GM19239 (cell line): ENCODE measurements around the gene CACNA2D3.

Source experiments
- DNase-seq: peaks from one replicate; pipeline ENCODE4 v3.0.0; 2011; ENCODE audit warnings: low spot score; ENCODE audit not compliant: insufficient read length
- FAIRE-seq: peaks from 2 replicates; lab custom pipeline; 2011; peaks lifted over from hg19 to GRCh38; lab: Jason Lieb, UNC

Gene CACNA2D3

DNA sequence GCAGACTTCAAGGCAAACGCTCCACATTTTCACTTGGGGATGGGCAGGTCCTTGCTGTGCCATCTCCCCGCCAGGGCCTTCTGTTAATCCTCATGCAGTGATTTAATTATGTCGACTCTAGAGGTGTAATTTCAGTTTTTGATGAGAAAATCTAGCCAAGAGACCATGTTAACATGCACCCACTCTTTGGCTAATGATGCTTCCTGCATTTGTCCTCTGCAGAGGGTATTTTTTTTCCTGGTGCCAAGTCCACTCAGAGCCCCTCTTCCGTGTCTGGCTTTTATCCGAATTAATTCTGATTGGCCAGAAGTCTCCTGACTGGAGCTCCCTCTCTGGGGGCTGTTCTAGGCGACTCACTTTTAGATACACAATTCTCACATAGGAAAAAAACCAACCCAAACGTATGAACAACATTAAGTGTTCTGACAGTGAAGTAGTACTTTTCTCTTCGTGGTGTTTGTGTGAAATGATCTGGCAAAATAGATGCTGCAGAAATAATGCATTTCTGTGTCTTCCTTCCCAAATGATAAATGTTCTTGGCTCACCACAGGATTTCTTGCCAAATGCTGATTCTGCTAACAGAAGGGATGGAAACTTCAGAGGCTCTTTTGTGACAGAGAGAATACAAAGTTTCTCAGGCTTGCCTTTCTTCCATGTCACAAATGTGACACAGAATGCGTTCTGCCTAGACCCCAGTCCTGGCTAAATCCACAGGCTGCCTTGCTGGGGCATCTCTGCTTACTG lies 190.0 kb downstream of the CACNA2D3 start:
- FAIRE-seq (no peak), DNase-seq (no peak)

DNA sequence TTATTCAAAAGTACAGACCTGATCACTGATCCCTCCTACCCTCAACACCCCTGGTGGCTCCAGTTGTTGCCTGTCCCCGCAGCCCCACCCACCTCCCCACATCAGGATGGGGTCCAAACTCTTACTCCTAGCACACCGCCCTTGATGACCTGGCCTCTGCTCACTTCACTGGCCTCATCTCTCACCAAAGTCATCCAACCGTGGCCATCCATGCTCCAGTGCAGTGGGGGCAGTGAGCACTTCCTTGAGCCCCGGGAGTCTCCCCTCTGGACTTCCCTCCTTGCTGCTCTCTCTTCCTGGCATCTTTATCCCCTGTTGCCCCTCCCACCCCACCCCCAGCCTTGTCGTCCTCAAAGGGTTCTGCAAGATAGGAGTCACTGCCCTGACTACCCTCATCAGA lies 191.1 kb downstream of the CACNA2D3 start:
- FAIRE-seq (no peak), DNase-seq (no peak)

DNA sequence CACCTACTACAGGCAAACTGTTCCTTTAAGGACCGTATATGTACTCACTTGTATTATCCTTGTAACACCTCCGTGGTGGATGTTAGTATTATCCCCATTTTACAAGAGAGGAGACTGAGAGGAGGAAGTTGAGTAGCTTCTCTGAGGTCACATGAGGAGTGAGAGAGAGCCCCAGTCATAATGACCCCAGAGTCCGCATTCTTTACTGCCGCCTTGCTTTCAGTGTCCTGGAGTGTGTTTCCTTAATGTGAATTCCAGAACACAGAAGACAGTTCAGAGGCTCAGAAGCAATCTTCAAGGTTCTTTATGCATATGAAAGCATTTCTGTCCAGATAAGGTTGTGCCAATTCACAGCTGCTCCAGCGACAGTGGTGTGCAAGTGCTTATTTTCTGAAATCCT lies 199.2 kb downstream of the CACNA2D3 start:
- DNase-seq (no peak), FAIRE-seq (no peak)

DNA sequence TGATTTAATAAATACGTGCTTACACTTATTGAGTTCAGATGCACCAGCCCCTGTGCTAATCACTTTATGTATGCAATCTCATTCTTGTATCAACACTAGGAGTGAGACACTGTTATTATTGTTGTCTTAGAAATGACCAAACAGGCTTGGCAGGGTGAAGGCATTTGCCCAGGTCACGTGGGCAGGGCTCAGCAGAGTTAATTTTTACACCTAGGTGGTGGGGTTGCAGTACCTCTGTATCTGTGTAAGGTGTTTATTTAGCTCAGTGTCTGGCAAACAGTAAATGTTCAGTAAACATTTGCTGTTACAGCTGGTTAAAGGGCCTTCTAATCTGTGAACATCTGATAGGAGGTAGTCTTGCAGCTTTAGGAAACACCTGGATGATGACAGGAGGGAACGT lies 200.0 kb downstream of the CACNA2D3 start:
- no peak for DNase-seq
- FAIRE-seq = no peak

DNA sequence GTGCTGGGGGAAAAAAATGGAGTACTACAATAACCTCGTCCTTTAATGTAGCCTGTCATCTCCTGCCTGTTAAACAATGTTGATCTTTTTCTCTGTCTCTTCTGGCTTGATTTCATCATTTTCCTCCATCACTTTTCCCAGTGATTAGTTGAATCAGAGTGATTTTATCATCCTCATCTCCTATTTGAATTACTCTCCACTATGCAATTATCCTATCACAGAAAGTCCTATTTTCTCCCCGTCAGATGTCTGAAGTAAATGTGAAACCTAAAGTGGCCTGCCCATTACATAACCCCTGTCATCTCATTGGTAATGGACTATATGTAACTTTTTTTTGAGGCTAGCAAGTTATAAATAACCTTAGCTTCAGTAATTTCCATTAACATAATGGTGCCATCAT lies 201.8 kb downstream of the CACNA2D3 start:
- FAIRE-seq (no peak), DNase-seq (no peak)

DNA sequence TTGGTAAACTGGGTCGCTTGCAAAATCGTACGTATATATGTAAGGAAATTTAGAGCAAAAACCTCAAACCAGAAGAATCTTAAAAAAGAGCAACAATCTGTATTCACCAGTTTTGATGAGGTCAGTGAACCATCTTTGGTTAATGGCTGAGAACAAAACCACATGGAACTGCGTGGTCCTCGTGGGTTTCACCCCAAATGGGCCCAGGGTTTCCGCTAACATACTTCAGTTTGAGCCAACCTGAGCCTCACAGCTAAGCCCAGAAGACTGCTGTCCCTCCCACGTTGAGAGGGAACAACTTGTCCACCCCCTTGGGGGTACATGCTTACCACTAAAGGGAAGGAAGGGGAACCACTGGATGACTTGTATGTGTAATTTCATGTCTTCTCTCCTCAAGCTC lies 204.6 kb downstream of the CACNA2D3 start:
- DNase-seq (no peak), FAIRE-seq (no peak)

DNA sequence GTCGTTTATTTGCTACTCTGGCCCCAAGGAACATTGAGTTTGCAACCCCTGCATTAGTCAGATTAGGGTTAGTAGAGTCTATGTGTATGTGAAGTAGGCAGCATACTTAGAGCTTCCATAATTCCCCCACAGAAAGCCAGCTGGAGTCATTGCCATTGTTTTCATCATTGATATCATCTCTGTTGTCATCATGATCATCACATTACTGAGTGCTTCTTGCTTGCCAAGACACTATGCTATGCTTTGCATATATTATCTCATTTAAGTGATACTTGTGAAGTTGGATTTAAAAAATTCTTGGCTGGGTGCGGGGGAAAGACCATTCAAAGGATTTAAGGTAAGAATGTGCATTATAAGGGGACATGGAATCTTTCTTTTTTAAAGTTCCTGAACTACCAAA lies 209.0 kb downstream of the CACNA2D3 start:
- FAIRE-seq (no peak), DNase-seq (no peak)

DNA sequence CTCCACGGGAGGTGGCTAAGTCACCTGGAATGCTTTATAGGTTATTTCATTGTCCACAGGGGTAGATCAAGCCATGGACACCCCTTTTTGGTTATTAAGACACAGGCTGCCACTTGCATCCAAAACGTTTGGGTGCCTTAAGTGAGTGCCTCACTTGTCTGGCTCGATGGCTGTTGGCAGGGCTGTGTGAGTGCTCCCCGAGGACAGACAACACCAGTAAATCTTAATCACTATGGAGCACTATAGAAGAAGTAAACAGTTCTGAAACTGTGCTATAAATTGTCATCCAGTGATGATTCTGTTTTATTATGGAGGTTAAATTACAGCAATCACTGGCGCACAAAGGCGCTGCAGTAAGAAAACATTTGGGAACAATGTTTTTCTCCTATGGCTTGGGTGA lies 215.5 kb downstream of the CACNA2D3 start:
- FAIRE-seq = no peak
- DNase-seq = no peak

DNA sequence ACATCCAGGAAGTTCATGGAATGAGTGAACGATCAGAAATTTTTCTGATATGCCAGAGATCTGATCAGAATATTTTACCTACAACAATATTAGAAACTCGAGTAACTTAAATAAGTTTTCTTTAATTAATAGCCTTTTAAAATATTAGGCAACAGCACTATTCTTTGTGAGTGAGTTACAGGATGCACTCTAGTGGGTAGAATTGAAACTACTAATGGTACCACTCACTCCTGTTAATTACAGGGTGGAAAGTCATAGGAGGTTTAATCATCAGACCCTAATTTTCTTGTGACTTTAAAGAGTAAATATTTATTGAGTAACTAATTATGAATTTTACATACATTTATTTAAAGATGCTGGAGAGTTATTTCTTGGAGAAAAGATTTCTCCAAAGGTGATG lies 217.3 kb downstream of the CACNA2D3 start:
- FAIRE-seq = no peak
- no peak for DNase-seq

DNA sequence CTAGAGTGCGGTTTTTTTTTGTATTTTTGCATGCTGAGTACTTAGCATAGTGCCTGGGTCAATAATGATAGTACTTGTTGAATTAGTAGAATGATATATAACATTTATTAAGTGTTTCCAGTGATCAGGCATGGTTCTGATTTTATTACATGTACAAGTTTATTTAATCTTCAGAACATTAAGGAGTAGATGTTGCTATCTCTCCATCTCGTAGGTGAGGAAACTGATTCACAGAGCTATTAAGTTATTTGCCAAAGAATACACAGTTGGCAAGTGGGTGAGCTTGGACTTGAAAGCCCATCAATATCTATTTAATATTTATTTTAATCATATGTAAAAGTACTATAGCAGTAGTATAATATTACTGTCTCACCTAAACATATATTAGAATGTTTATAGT lies 219.5 kb downstream of the CACNA2D3 start:
- DNase-seq (no peak), FAIRE-seq (no peak)

DNA sequence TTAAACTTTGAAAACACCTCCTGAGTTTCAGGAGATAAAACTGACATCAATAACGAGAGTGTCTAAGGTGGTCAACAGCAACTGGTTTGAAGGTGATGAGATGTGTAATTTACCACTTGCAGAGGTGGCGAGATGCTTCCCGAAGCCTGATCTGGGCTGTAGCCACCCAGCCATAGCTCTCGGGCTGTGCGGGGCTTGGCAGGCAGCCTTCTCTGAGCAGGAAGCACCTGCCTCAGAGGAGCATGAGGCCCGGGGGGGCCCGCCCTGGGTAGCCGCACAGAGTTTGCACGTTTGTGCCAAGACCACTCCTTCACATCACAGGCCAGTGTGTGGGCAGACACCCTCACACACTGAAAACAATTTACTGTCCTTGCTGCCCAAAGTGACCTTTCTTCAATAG lies 220.3 kb downstream of the CACNA2D3 start:
- FAIRE-seq (no peak), DNase-seq (no peak)

DNA sequence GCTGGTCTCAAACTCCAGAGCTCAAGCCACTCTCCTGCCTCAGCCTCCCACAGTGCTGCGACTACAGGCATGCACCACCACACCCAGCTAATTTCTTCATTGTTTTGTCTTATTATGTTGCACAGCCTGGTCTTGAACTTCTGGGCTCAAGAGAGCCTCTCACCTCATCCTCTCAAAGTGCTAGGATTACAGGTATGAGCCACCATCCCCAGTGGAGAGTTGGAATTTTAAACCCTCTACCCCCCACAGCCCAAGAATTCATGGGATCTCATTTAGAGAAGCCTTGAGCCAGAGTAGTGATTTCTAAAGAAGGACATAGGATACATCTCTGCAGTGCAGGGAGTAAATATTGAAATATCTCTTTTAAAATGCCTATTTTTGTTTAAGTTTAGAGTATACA lies 221.1 kb downstream of the CACNA2D3 start:
- FAIRE-seq = no peak
- no peak for DNase-seq

DNA sequence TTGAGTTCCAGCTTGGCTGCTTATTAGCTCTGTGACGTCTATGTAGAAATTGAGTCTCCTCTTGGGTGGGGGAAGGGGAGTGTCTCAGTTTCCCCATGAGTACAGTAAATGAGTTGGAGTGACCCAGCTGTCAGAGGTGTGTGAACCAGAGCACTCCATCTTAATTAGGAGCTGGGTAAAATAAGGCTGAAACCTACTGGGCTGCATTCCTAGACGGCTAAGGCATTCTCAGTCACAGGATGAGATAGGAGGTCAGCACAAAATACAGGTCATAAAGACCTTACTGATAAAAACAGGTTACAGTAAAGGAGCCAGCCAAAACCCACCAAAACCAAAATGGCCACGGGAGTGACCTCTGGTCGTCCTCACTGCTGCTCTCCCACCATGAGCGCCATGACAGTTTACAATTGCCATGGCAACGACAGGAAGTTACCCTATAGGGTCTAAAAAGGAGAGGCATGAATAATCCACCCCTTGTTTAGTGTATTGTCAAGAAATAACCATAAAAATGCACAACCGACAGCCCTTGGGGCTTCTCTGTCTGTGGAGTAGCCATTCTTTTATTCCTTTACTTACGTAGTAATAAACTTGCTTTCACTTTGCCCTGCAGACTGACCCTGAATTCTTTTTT lies 222.4 kb downstream of the CACNA2D3 start:
- no peak for FAIRE-seq

DNA sequence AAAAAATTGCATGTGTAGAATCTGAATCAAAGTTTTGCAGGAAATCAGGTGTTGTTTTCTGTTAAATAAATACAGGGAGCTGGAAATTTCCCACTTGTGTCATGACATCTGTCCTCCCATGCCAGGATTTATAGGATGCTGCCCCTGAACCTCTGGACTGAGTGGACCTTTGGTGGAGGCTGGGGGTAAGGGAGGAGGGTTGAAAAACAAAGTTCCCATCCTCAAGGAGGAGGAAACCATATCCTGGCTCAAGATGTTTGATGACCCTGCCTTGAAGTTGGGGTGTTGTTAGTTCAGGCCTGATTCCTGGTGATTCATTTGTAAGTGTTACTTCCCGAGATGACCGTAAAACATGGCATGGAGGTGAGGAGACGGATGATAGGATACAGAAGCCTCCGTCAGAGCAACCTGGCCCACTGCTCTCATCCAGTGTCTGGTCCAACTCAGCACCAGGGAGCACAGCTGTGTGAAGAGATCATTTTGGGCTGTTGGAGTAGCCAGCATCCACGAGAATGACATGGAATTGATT lies 223.6 kb downstream of the CACNA2D3 start:
- no peak for FAIRE-seq
- no peak for DNase-seq

More for the DNA sequence above, 222.4 kb downstream of the CACNA2D3 start:
- no peak for DNase-seq

DNA sequence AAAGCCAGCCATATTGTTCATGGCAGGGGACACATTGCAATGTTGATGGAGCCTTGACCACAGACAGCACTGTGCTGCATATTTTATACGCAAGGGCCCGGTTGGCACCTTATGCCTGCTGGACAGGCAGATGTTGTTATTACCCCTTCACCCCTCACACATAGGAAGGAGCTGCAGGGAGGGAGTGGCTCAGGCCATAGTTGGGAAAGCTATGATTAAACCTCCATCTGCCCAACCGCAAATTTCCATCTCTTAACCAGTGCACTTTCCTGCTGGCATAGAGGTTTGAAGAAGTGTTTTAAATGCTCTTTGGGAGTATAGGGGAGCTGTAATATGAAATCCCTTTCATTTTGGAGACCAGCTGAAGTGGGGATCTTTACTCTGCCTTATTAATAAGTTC lies 224.7 kb downstream of the CACNA2D3 start:
- DNase-seq (no peak), FAIRE-seq (no peak)

DNA sequence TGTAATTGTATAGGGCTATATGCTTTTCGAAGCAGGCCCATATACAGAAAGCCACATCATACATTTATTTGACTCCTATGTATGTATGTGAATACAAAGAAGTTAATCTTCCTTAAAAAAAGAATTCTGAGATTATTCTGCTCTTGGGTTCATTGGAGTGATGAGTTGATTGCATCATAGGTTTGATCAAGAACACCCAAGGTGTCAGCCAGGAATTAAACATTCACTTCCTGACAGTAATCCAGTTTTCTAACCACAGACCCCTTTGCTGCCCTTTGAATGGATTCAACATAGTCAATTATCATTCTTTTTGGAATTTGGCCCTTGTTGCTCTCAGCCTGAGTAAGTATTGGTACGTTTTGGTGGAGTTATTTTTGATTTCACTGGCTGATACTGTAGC lies 225.6 kb downstream of the CACNA2D3 start:
- no peak for DNase-seq
- no peak for FAIRE-seq

DNA sequence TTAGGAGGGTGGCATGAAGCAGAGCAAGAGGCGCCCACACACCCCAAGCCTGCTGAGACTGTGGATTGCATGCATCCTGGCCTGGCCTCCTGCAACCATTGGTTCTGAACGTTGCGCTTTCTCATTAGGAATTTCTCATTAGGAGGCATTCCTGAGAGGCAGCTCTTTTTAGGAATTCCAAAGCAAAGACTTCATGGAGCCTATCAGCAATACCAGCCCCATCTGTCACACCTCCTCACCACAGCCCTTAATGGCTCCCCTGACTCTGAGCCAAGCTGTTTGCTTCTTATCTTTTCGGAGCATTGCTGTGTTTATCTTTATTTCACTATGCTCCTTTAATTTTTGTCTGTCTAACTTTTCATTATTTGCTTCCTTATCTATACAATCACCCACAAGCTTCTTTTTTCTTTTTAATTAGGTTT lies 226.9 kb downstream of the CACNA2D3 start:
- FAIRE-seq = no peak
- DNase-seq = no peak

DNA sequence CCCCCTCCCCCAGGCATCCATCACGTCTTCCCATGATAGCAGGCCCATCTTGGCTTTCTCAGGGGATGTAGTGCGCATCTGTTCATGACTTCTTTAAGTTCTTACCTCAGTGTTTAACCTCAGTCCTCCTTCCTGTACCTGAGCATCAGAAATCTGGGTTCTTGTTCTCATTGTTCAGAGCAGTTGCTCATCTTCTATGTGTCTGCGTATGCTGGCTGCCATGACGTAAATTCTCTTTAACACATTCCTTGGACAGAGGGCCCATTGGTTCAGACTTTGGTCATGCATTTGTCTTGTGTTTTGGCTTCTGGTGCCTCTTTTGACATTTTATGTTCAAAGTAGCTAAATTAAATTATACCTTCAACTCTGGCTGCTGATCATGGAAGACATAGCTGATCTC lies 227.3 kb downstream of the CACNA2D3 start:
- FAIRE-seq (no peak), DNase-seq (no peak)

DNA sequence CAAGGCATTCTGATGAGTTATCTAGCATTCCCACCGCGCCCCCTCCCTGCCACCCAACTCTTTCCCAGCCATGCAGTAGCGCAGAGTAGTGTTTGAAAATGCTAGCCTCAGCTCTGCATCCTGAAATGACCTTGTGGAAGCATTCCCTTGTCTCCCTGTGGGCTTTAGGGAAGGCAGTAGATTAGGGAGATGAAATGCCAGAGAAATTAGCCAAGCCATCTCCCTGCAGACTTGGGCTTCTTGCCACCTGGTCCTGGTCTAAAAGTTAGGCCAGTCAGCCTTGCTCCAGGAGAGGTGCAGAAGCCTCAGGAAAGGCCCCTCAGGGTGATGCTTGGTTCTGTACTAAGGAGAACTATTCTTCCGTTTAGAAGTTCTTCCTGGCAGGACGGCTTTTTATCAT lies 231.2 kb downstream of the CACNA2D3 start:
- DNase-seq (no peak), FAIRE-seq (no peak)

DNA sequence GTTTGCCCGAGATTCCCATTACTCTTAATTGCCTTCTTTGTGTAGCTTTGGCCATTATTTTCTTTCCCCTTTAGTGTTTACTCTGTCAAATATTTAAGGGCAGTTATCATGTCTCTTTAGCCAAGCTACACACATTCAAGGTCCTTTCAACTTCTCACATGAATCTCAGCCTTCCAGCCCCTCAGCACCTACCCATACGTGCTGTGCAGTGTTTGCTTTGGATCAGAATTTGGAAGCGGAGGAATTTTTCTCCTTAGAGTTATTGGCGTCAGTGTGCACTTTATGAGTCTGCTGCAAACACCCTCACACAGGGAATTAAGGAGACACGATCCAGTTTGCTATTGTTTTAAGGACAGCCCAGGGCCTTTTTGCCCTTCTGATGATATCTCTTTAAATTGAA lies 231.6 kb downstream of the CACNA2D3 start:
- FAIRE-seq (no peak), DNase-seq (no peak)

DNA sequence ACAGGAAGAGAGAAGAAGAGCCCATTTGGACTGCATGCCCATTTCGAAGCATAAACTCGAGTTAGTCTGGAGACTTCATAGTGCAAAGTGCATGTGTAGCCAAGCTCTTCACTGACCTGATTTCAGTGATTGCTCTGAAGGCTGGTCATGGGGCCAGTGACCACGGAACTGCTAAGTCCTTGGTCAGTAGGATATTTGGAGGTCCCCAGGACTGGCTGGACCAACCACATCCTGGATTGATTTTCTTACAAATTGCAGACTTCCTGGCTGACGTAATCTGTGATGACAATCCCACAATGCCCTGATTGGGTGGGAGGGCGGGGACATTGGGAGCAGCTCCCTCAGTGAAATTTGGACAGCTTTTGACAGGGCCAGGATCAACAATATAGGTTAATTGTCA lies 233.4 kb downstream of the CACNA2D3 start:
- no peak for FAIRE-seq
- DNase-seq = no peak
